Kidney (tissue), 14 donors: ENCODE measurements around the gene LTBP1. TPM values are rescaled to one million over a fixed set of nuclear protein-coding genes. Genes with fewer than 3 reads are reported as not detected.

Experiments used
- DNase-seq, 5 donors: peaks; one replicate each; pipeline ENCODE4 v3.0.0-alpha.2; 2013 to 2020
- FAIRE-seq: peaks from 2 replicates; lab custom pipeline; 2012; peaks lifted over from hg19 to GRCh38; lab: Jason Lieb, UNC
- H3K27ac ChIP-seq, 2 donors: one replicate each; pipeline ENCODE4 v1.7.0; 2013; ENCODE audit warnings: low read depth in 2 of 2, low read length in 2 of 2, inconsistent platforms in 1 of 2
- H3K27me3 ChIP-seq: one replicate; pipeline ENCODE4 v1.7.1; 2013; ENCODE audit warnings: low read length, inconsistent platforms; ENCODE audit not compliant: control insufficient read depth, insufficient read depth
- H3K36me3 ChIP-seq, 3 donors: one replicate each; pipeline versions ENCODE4 v1.7.0 to v1.7.1; 2013; ENCODE audit warnings: low read length in 3 of 3, control low read depth in 1 of 3, inconsistent platforms in 1 of 3; ENCODE audit not compliant: insufficient read depth in 3 of 3, control insufficient read depth in 2 of 3
- H3K4me1 ChIP-seq, 3 donors: one replicate each; pipeline versions ENCODE4 v1.7.0 to v1.7.1; 2013; ENCODE audit warnings: low read length in 3 of 3, inconsistent platforms in 1 of 3, low read depth in 1 of 3; ENCODE audit not compliant: control insufficient read depth in 2 of 3, insufficient read depth in 2 of 3
- H3K4me3 ChIP-seq, 3 donors: one replicate each; pipeline versions ENCODE4 v1.7.0 to v1.8.1; 2013; ENCODE audit warnings: low read length in 3 of 3, control low read depth in 1 of 3, inconsistent platforms in 1 of 3
- H3K9ac ChIP-seq, 3 donors: one replicate each; pipeline versions ENCODE4 v1.7.0 to v1.7.1; 2013; ENCODE audit warnings: low read length in 3 of 3, control low read depth in 1 of 3, inconsistent platforms in 1 of 3
- H3K9me3 ChIP-seq, 3 donors: one replicate each; pipeline versions ENCODE4 v1.7.0 to v1.7.1; 2013; ENCODE audit warnings: low read length in 3 of 3, control low read depth in 1 of 3, inconsistent platforms in 1 of 3; ENCODE audit not compliant: control insufficient read depth in 2 of 3, insufficient read depth in 1 of 3
- CTCF ChIP-seq: IDR thresholded peaks from 3 replicates; pipeline ENCODE4 v1.5.1; 2012; ENCODE audit warnings: mild to moderate bottlenecking, moderate library complexity, borderline replicate concordance; ENCODE audit not compliant: insufficient read depth; ENCODE audit errors: extremely low read depth
- intact Hi-C: fragments of 100-400 bp; cut with DNase I; formaldehyde crosslinking; loops from one replicate; pipeline ENCODE4 v1.11.1; 2022
- polyA plus RNA-seq: library from polyadenylated mRNA; stranded (reverse); fragments of 350-450 nt; fragmentation: Illumina TruSeq; extraction: RNeasy Lipid Tissue Mini Kit (QIAGEN cat#74804); gene quantifications from one replicate; pipeline ENCODE4 v1.2.3, GENCODE V29; 2014; ENCODE audit warnings: low read depth, low replicate concordance; ENCODE audit not compliant: insufficient read depth
- total RNA-seq: library from RNA; stranded (reverse); fragmentation: NEBNext Ultra II Directional; extraction: Animal tissue kit (Norgen Biotek cat#: 25700); gene quantifications from one replicate; pipeline ENCODE4 v1.2.1, GENCODE V29; 2021
- donor health status: control.
- donor health status: control.
- donor health status: control.
- donor health status: control.
- donor health status: control.
- donor health status: DM: yes; HTN: yes; CAD: no.
- donor health status: Normal renal cell carcinoma (clear cell type).

Gene LTBP1
- total and polyA plus RNA-seq, 2 donors from 2014 or later, result 9.3 to 39.8 TPM

GRCh38 chr2:33123216-33123615 lies 176.5 kb downstream of the LTBP1 start:
- H3K36me3 ChIP-seq, result no peaks in the 10 kb centered on the region
- H3K4me1 ChIP-seq, result no peaks in the 10 kb centered on the region
- H3K9me3 ChIP-seq, result peaks cover 0 to 2% (median 0%) of the 10 kb centered on the region in 3 donors
- H3K9ac ChIP-seq, result no peak overlapping the region
- FAIRE-seq (no peak), DNase-seq (no peak)
- H3K27ac ChIP-seq, result no peak overlapping the region
- intact Hi-C loops, result no loop called here
- no peaks in the 10 kb centered on the region for H3K27me3 ChIP-seq
- TF ChIP-seq CTCF, result no peak
- H3K4me3 ChIP-seq, result no peak overlapping the region

- Histone ChIP-seq H3K9me3 (no peaks in the 10 kb centered on the region), H3K4me1 (no peaks in the 10 kb centered on the region), H3K9ac (no peak overlapping the region), H3K36me3 (no peaks in the 10 kb centered on the region), H3K4me3 (no peak overlapping the region), H3K27me3 (no peaks in the 10 kb centered on the region), H3K27ac (no peak overlapping the region)
- DNase-seq (no peak), FAIRE-seq (no peak)
- TF ChIP-seq CTCF, result no peak
- intact Hi-C loops, result no loop called here
These were observed 179.8 kb downstream of the LTBP1 start for GRCh38 chr2:33126552-33126951.

GRCh38 chr2:33126958-33127357 lies 180.2 kb downstream of the LTBP1 start:
- Histone ChIP-seq H3K4me3 (no peak overlapping the region), H3K27ac (no peak overlapping the region), H3K9ac (no peak overlapping the region), H3K4me1 (no peaks in the 10 kb centered on the region), H3K9me3 (no peaks in the 10 kb centered on the region), H3K36me3 (no peaks in the 10 kb centered on the region), H3K27me3 (no peaks in the 10 kb centered on the region)
- intact Hi-C loops, result no loop called here
- TF ChIP-seq CTCF, result no peak
- DNase-seq (no peak), FAIRE-seq (no peak)
